GM18870 (cell line): ENCODE results near the gene COX10.
"Not testable (repeated sequence)": the region's sequence is repeated elsewhere in the genome, so short reads cannot be mapped to it uniquely, and the experiment has no call there.

ENCODE experiments used
- ATAC-seq: cut with Tn5 transposase; IDR thresholded peaks from one replicate; pipeline ENCODE4 v1.9.1; 2021; ENCODE audit warnings: moderate library complexity; ENCODE audit not compliant: unreplicated experiment

Gene COX10

GRCh38 chr17:14069251-14070021 lies at the start of gene COX10:
Gene COX10, plus strand, starts transcription at chr17:14069504. Its CDS starts 102 bp downstream, at chr17:14069606.
- peak; percentile 97 for ATAC-seq

- ATAC-seq: not testable (repeated sequence)
Measured at GRCh38 chr17:14021651-14022294, 47.5 kb upstream of the COX10 start.

DNA sequence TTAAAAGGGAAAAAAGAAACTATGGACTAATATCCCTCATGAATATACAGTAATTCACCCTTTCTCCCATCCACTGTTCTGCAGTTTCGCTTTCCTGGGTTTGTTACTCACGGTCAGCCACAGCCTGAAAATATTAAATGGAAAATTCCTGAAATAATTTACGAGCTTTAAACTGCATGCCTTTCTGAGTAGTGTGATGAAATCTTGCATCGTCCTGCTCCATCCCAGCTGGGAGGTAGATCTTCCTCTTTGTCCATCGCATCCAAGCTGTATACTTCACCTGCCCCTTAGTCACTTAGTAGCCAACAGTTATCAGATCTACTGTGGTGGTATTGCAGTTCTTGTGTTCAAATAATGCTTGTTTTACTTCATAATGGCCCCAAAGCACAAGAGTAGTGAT lies 39.5 kb upstream of the COX10 start:
- ATAC-seq: not testable (repeated sequence)

DNA sequence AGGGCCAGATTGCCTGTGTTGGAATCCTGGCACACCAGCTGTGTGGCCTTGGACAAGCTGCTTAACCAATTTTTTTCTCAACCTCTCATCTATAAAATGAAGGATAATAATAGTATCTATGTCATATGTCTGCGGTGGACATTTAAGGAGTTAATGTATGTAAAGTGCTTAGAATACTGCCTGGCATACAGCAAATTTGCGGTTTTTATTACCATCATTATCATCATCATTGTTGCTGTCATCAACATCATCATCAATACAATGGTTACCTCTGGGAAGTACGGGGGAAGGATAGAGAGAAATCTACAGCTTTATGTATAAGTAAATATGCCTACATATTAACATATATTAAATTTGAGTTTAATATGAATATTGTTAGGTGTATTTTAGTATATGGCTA lies 37.1 kb upstream of the COX10 start:
- ATAC-seq: no peak

DNA sequence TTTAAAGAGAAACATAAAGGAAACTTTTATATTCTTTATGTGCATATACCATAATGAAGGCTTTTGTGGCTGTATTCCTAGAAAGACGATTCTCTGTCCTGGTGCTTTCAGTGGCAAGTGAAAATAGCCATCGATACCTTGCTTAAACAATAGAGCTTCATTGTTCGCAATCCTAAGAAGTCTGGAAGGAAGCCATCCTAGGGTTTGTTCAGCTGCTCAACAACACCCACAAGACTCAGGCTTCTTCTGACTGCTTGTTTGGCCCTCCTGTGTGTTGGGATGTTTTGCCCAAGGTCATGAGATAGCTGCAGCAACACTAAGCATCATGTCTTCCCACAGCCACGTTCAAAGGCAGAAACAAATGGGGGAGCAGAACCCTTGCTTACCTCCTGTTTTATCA lies 36.1 kb upstream of the COX10 start:
- no peak for ATAC-seq

DNA sequence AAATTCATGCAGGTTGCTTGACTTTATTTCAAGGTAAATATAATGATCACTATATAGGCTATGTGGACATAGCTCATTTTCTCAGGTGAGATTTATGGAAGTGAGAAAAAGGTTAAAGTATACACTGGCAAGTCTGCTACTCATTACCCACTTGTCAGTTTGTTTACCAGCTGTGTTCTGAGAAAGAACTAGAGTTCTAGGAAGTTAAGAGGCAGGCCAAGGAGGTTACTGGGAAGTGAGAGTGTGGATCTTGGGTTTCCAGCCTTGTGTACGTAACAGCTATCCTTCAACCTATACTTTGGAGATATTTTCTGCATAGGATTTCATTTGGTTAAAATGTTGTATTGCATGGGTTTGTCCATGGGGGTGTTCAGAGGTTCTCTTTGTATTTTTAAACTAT lies 31.9 kb upstream of the COX10 start:
- ATAC-seq: no peak

DNA sequence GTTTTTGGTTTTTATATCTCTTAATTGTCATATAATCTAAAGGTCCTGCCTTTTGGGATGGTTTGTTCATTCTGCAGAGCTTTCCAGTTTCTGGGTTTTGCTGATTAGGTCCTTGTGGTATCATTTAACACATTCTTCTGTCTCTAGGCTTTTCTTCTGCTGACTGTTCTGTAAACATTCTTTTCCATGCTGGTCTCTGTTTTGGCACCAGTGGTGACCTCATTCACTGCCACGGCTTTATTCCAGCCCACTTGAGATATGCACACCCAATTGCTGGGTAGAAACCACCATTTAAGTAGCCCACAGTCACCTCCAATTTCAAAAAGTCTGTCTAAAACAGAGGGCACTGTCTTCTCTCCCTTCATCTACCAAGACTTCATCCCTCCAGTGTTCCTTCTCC lies 31.1 kb upstream of the COX10 start:
- no peak for ATAC-seq

GRCh38 chr17:14042411-14042810 lies 26.9 kb upstream of the COX10 start:
- peak; percentile 61 for ATAC-seq

GRCh38 chr17:14044702-14045101 lies 24.6 kb upstream of the COX10 start:
- ATAC-seq: no peak

- ATAC-seq: no peak
Measured at GRCh38 chr17:14046978-14047377, 22.3 kb upstream of the COX10 start.

- ATAC-seq: no peak
Measured at GRCh38 chr17:14047591-14047990, 21.7 kb upstream of the COX10 start.

DNA sequence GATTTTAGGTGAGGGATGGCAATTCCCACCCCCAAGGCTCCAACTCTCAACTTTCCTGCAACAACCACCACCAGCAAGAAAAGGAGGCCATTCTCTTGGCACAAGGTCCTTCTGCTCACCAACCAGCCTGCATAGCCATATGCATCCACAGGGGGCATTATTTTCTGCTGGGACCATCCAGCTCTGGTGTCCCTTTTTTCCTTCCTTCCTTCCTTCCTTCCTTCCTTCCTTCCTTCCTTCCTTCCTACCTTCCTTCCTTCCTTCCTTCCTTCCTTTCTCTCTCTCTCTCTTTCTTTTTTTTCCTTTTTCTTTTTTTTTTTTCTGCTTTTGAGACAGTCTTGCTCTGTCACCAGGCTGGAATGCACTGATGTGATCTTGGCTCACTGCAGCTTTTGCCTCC lies 21.1 kb upstream of the COX10 start:
- ATAC-seq: no peak

- no peak for ATAC-seq
Measured at GRCh38 chr17:14050616-14051015, 18.7 kb upstream of the COX10 start.

DNA sequence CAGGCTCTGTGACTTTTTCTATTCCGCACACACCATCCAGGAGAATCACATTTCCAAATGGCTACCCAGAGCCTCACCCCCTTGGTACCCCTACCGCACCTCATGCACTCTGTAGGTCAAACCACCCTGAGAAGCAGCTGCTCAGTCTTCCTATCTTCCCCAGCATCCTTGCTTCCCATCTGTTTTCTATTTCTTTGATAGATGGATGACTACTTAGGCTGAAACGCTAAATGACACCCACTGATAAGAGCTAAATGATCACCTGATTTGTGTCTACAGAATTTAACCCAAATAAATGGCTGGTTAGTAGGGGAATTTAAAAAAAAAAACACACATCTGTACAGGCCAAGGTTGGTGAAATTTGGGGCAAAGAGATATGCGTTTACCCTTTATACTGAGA lies 17.6 kb upstream of the COX10 start:
- ATAC-seq: no peak

GRCh38 chr17:14052886-14053615 lies 16.3 kb upstream of the COX10 start:
- no peak for ATAC-seq

DNA sequence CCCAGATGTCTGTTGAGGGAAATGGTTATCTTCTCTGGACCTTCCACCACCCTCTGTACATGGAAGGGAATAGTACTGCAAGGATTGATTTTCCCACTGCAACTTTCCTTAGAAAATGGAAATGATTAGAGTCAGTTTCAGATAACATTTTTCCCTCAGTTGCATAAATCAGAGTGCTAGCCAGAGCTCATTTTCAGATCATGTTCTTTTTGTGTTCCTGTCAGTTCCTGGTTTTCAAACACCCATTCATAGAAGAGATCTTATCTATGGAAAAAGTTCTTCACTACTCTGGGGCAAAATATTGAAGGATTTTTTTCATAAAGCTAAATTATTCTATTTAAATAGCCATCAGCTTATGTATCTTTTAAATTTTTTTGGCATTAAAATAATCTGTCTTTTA lies 11.7 kb upstream of the COX10 start:
- no peak for ATAC-seq

DNA sequence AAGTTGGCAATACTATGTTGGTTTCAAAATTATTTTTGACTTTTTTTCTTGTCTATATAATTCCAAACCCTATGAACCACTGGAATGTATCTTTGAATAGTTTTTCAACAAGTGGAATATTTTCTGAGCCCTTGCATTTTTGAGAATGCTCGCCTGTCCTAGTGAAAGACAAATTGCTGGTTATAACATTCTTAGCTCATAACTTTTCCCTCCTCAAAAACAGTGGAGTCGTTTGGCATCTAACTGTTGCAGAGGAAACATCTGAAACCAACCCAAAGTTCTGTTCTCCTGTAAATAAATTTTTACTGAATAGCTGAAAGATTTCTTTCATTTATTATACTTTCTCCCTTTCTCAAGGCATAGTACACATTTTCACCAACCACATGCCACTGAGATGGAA lies 11.3 kb upstream of the COX10 start:
- ATAC-seq: no peak

DNA sequence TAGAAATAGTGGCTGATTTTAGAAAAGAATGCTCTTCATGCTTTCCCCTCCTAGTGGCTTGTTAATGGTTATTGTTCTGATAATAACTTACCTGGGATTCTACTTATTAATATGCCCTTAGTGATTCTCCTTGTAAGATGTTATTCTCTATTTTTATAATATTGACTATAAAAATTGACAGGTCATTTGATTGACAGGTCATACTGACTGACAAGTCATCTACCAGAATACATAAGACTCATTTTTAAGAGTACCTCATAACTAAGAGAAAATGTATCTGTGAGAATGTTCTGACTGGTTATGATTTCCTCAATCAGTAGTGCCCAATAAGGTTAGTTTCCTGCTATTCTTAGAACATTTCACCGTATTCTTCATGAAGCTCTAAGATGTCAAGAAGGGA lies 8.6 kb upstream of the COX10 start:
- no peak for ATAC-seq

GRCh38 chr17:14061666-14062560 lies 7.4 kb upstream of the COX10 start:
- ATAC-seq: no peak

DNA sequence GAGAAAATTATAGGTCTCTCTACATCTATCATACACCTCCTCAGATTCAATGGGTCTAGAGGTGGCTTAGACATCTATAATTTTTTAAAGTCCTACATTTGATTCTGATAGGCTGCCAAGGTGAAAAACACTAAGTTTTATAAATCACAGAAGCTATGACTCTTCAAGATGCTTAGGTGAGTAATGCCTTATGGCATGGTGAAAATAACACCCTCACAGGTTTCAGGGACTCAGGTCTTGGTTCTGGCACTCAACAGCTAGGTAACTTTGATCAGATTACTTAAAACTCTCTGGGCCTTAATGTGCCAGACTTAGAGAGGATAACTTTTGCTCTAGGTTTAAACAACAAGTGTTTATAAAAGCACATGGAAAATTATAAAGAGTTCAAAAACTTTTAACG lies 2.0 kb upstream of the COX10 start:
- ATAC-seq: no peak
